HEK293T (cell line): ENCODE measurements around the gene LRRC45.
A peak's percentile ranks its signal among the peaks of the same experiment; 100 is the strongest.

Source experiments
- CTCF ChIA-PET: fragments of 350-600 bp; formaldehyde crosslinking; extraction: SDS; loops from one replicate; lab custom pipeline; 2021; ENCODE audit warnings: antibody characterized with exemption, inconsistent platforms; lab: Yijun Ruan, JAX
- POLR2A ChIA-PET: fragments of 350-600 bp; formaldehyde crosslinking; extraction: SDS; loops from one replicate; lab custom pipeline; 2020; ENCODE audit warnings: antibody characterized with exemption, inconsistent platforms; lab: Yijun Ruan, JAX
- DNase-seq: peaks from one replicate; pipeline ENCODE4 v3.0.0; 2012; ENCODE audit warnings: mixed read lengths; ENCODE audit errors: extremely low spot score
- ARNT ChIP-seq: fragments of 450-650 bp; IDR thresholded peaks from 2 replicates; pipeline ENCODE4 v1.6.1; 2017; ENCODE audit warnings: mild to moderate bottlenecking
- BHLHE40 ChIP-seq: fragments of 450-650 bp; IDR thresholded peaks from 2 replicates; pipeline ENCODE4 v1.6.1; 2016; ENCODE audit warnings: mild to moderate bottlenecking, moderate library complexity, borderline replicate concordance
- CTBP1 ChIP-seq: fragments of 450-650 bp; IDR thresholded peaks from 2 replicates; pipeline ENCODE4 v1.6.1; 2016; ENCODE audit warnings: borderline replicate concordance
- ELF4 ChIP-seq: fragments of 450-650 bp; IDR thresholded peaks from 2 replicates; pipeline ENCODE4 v1.6.1; 2017; ENCODE audit warnings: antibody characterized with exemption
- FOXA1 ChIP-seq: fragments of 450-650 bp; IDR thresholded peaks from 2 replicates; pipeline ENCODE4 v1.6.1; 2016; ENCODE audit warnings: mild to moderate bottlenecking
- FOXK2 ChIP-seq: fragments of 450-650 bp; IDR thresholded peaks from 2 replicates; pipeline ENCODE4 v1.6.1; 2016; ENCODE audit warnings: mild to moderate bottlenecking
- FOXM1 ChIP-seq: fragments of 450-650 bp; IDR thresholded peaks from 2 replicates; pipeline ENCODE4 v1.6.1; 2017; ENCODE audit warnings: mild to moderate bottlenecking, borderline replicate concordance
- HDGF ChIP-seq: fragments of 450-650 bp; IDR thresholded peaks from 2 replicates; pipeline ENCODE4 v1.6.1; 2017; ENCODE audit warnings: antibody characterized with exemption, borderline replicate concordance
- L3MBTL2 ChIP-seq: fragments of 450-650 bp; conservative IDR thresholded peaks from 2 replicates; pipeline ENCODE4 v1.6.1; 2016; ENCODE audit warnings: mild to moderate bottlenecking
- LEF1 ChIP-seq: fragments of 450-650 bp; IDR thresholded peaks from 2 replicates; pipeline ENCODE4 v1.6.1; 2017; ENCODE audit warnings: mild to moderate bottlenecking, borderline replicate concordance
- NFRKB ChIP-seq: fragments of 450-650 bp; IDR thresholded peaks from 2 replicates; pipeline ENCODE4 v1.6.1; 2016; ENCODE audit warnings: mild to moderate bottlenecking, moderate library complexity
- PKNOX1 ChIP-seq: fragments of 450-650 bp; IDR thresholded peaks from 2 replicates; pipeline ENCODE4 v1.6.1; 2016
- SP1 ChIP-seq: fragments of 450-650 bp; IDR thresholded peaks from 2 replicates; pipeline ENCODE4 v1.6.1; 2017
- SUZ12 ChIP-seq: fragments of 450-650 bp; IDR thresholded peaks from 2 replicates; pipeline ENCODE4 v1.6.1; 2016; ENCODE audit warnings: mild to moderate bottlenecking
- TARDBP ChIP-seq: fragments of 450-650 bp; IDR thresholded peaks from 2 replicates; pipeline ENCODE4 v1.6.1; 2016
- ZNF384 ChIP-seq: fragments of 450-650 bp; IDR thresholded peaks from 2 replicates; pipeline ENCODE4 v1.6.1; 2016

Gene LRRC45

DNA sequence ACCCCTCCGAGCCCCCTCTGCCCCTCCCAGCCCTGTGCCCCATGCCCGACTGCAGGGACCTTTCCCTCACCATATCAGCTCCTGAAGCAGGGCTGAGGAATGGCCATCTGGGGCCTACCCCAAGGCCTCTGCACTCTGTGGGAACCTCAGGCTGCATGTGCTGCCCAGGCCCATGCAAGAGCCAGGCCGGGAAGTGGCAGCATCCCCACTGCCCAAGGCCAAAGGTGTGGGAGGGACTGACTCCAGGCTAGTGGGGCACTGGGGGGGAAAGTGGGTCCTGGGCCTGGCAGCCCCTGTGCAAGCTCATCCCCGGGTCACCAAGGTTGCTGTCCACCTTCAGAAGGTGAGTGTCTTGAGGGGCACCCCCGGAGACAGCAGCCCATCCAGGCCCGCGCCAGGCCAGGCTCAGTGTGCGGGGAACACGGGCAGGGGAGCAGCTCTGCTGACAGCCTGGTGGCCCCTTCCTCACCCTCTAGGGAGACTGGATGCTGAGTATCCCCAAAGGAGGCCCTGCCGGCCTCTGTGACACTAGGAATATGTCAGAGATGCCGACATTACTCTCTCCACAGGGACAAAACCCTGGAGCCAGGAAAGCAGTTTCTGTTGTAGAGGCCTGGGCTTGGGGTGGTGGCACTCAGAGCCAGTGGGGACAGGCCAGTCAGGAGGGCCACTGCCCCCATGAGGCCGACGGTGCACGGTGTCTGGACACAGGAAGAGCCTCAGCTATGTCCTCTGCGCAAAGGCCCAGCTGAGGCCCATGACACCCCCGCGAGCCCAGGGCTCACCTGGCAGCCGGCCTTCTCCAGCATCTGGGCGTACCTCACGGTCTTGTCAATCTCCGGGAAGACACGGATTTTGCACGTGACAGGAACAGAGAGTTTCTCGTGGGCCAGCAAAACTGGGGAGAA, 39.2 kb downstream of the LRRC45 start:
- no peak for TF ChIP-seq FOXA1
- TF ChIP-seq ELF4 = no peak
- TF ChIP-seq ZNF384 = no peak
- no peak for TF ChIP-seq PKNOX1
- ChIA-PET CTCF (no interaction called here), POLR2A (interaction anchor here (1.3 to 6.8 kb wide), 3 partner anchors 8 to 27 kb away, joined by 5 to 46 read pairs (median 6); partner anchors contain the start of genes DCXR, GPS1 and RFNG)
- DNase-seq = no peak

DNA sequence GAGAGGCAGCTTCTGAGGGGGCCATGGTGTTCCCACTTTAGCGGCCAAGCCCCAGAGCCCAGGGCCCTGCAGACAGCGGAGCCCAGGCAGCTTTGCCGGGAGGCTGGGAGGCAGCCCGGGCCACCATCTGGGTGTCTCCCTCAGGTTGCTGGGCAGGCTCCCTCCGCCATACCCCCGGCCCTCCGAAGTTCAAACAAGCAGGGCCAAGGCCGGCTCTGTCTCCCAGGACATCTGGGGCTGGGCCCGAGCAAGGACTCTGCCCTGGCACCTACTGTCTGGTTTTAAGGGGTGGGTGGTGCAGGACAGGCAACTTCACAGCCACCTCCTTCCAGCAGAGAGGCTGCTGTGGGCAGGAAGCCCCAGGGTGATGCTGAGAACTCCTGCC, 39.9 kb downstream of the LRRC45 start:
- ChIA-PET POLR2A (interaction anchor here (0.7 to 6.8 kb wide), 7 partner anchors 9 to 36 kb away, joined by 3 to 46 read pairs (median 5); partner anchors contain the start of genes DCXR, FASN, GPS1 and RAC3), CTCF (no interaction called here)
- no peak for DNase-seq
- no peak for TF ChIP-seq SUZ12
- TF ChIP-seq FOXA1 = no peak
- TF ChIP-seq FOXM1 = no peak
- TF ChIP-seq L3MBTL2 = no peak
- TF ChIP-seq TARDBP = no peak
- no peak for TF ChIP-seq CTBP1
- TF ChIP-seq FOXK2 = no peak
- TF ChIP-seq SP1 = no peak

DNA sequence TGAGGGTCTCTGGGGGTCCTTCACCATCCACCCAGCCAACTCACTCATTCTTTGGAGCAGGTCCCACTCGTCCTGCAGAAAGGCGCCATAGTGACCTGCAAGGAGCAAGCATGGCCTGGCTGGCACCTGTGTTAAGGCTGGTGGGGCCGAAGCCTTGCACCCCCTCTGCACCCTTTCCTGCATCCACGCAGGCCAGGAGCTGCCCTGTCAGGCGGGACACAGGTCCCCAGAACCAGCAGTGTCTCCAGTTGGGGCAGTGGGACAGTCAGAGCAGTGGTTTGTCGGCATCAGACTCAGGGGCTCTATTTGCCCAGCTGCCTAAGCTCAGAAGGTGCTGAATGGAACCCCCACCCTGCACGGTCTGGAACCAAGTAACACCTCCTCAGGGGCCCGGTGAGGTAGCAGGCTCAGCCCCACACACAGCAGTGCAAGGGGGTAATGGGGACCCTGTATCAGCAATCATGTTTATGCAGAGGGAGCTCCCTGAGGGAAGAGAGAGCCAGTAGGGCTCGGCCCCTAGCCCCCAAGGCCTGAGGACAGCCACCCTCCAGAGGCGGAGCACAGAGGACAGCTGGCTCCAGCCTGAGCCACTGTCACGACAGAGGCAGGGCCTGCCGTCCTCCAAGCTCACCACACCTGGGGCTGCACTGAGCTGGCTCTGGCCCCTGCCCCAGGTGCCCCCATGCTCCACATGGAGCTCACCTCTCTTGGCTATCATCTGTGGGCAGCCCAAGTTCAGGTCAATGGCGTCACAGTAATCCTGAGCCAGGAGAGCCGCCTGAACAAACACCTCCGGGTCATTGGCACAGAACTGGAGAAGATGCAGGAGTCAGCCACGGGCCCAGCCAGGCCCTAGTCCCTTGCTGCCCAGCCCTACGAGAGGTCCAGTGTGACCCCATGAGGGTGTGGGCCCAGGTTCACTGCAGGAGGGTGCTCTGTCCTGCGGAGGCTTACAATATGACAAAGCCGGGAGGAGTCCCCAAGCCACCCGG, 40.6 kb downstream of the LRRC45 start:
- TF ChIP-seq LEF1 = no peak
- no peak for TF ChIP-seq FOXK2
- no peak for TF ChIP-seq L3MBTL2
- no peak for TF ChIP-seq ARNT
- no peak for TF ChIP-seq NFRKB
- no peak for TF ChIP-seq TARDBP
- TF ChIP-seq SUZ12 = no peak
- no peak for TF ChIP-seq BHLHE40
- CTCF ChIA-PET = no interaction called here
- no peak for DNase-seq
- POLR2A ChIA-PET = interaction anchor here (0.7 to 6.8 kb wide), 9 partner anchors 10 to 130 kb away, joined by 3 to 46 read pairs (median 4); partner anchors contain the start of genes DCXR, FASN, GPS1 and RAC3

DNA sequence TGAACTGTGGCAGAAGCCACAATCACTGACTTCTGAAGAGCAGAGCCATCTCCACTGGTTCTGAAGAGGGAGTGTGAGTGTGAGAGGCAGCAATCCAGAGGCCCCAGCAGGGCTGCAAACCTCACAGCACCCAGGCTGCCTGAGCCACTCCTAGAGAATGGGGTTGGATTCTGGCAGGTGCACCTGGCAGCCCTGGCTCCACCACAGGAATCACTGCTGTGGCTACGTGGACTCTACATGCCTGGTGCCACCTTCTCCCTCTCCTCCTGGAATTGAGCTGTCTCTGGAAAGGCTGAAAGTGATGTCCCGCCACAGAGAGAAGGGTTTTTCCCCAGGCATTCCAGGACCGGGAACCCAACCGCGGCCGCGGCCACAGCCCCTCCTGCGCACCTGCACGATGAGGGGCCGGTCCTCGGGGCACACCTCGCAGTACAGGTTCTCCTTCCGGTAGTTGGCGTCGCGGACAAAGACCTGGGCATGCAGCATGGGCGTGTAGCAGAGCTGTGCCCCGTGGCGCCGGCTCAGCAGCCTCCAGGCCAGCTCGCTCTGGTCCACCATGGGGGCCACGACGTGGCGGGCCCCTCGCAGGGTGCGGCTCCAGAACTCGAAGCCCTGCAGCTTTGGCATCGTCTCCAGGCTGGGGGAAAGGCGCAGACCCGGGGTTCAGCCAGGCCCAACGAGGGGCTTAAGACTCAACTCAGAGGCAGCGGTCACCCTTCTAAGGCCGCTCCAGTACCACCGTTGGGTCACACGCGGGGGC, 41.5 kb downstream of the LRRC45 start:
- TF ChIP-seq CTBP1 = no peak
- no peak for TF ChIP-seq ARNT
- TF ChIP-seq PKNOX1 = no peak
- 0 out of 2 replicates have a peak, but pooled peaks have one; percentile 23 for TF ChIP-seq L3MBTL2
- TF ChIP-seq ELF4 = no peak
- TF ChIP-seq FOXA1 = no peak
- ChIA-PET POLR2A (interaction anchor here (1.1 to 6.8 kb wide), 7 partner anchors 10 to 130 kb away, joined by 3 to 46 read pairs (median 9); partner anchors contain the start of genes FASN, GPS1, RAC3 and RFNG), CTCF (no interaction called here)
- no peak for DNase-seq

- no peak for TF ChIP-seq TARDBP
- TF ChIP-seq L3MBTL2 = no peak
- no peak for TF ChIP-seq SP1
- no peak for TF ChIP-seq ARNT
- TF ChIP-seq HDGF = no peak
- TF ChIP-seq ELF4 = no peak
- TF ChIP-seq PKNOX1 = no peak
- TF ChIP-seq CTBP1 = no peak
- TF ChIP-seq ZNF384 = no peak
- no peak for TF ChIP-seq LEF1
- no peak for DNase-seq
- ChIA-PET POLR2A (interaction anchor here (0.9 to 6.8 kb wide), 8 partner anchors 11 to 35 kb away, joined by 3 to 46 read pairs (median 6); partner anchors contain the start of genes DCXR, FASN, GPS1 and RFNG), CTCF (no interaction called here)
Observed at GRCh38 chr17:82065193-82065637, 42.1 kb downstream of the LRRC45 start.
